ENCODE data around the gene SPTLC3. TPM values are rescaled to one million over a fixed set of nuclear protein-coding genes. Genes with fewer than 3 reads are reported as not detected.

SPTLC3 gene
- total and polyA plus RNA-seq, 2 experiments from 2014 or later = 36.3 to 47.6 TPM

DNA sequence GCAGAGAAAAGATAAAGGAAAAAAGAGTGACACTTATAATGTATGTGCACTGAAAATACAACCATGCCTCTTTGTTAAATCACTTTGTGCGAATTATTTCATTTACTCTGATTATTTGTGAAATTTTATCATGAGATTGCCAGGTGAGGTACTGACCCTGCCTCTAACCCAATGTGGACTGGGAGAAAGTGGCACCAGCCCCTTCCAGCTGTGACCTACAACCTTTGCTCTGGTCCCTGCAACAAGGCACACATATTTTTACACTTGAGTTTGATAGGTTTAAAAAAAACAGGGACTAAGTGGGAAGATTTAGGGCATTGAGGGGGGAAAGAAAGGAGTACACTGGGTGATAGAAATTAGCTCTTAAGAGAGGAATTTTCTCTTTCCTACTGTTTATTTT lies 132.0 kb downstream of the SPTLC3 start:
- no peak overlapping the region for H3K4me3 ChIP-seq
- H3K4me1 ChIP-seq (ENCODE audit: insufficient read depth) = no peaks in the 10 kb centered on the region
- no peak overlapping the region for H3K27ac ChIP-seq
- 100% methylated on average over 1 of the region's 1 CpG for WGBS (ENCODE audit: low lambda C conversion rate, missing lambda C conversion rate)
- H3K4me2 ChIP-seq = no peak overlapping the region
- no peak overlapping the region for H2AFZ ChIP-seq
- no peaks in the 10 kb centered on the region for H3K36me3 ChIP-seq (replicated peaks; ENCODE audit: insufficient read depth, low read depth)
- no peaks in the 10 kb centered on the region for H3K9me3 ChIP-seq (ENCODE audit: low read depth)
- no peaks in the 10 kb centered on the region for H3K79me2 ChIP-seq
- TF ChIP-seq, protein P1, sequence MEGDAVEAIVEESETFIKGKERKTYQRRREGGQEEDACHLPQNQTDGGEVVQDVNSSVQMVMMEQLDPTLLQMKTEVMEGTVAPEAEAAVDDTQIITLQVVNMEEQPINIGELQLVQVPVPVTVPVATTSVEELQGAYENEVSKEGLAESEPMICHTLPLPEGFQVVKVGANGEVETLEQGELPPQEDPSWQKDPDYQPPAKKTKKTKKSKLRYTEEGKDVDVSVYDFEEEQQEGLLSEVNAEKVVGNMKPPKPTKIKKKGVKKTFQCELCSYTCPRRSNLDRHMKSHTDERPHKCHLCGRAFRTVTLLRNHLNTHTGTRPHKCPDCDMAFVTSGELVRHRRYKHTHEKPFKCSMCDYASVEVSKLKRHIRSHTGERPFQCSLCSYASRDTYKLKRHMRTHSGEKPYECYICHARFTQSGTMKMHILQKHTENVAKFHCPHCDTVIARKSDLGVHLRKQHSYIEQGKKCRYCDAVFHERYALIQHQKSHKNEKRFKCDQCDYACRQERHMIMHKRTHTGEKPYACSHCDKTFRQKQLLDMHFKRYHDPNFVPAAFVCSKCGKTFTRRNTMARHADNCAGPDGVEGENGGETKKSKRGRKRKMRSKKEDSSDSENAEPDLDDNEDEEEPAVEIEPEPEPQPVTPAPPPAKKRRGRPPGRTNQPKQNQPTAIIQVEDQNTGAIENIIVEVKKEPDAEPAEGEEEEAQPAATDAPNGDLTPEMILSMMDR (IDR thresholded peaks at IDR 0.05; ENCODE audit: poor library complexity) = no peak
- TF ChIP-seq EZH2phosphoT487 (IDR thresholded peaks at IDR 0.05; ENCODE audit: low read depth, severe bottlenecking, unreplicated experiment) = no peak
- no peak for TF ChIP-seq EZH2 (IDR thresholded peaks at IDR 0.05; ENCODE audit: borderline replicate concordance)
- DNase-seq (ENCODE audit: low spot score) = no peak
- H4K20me1 ChIP-seq (ENCODE audit: insufficient read depth, poor library complexity, severe bottlenecking) = no peaks in the 10 kb centered on the region
- H3K9me2 ChIP-seq (replicated peaks; ENCODE audit: insufficient read depth) = no peaks in the 10 kb centered on the region
- no peaks in the 10 kb centered on the region for H3K27me3 ChIP-seq

DNA sequence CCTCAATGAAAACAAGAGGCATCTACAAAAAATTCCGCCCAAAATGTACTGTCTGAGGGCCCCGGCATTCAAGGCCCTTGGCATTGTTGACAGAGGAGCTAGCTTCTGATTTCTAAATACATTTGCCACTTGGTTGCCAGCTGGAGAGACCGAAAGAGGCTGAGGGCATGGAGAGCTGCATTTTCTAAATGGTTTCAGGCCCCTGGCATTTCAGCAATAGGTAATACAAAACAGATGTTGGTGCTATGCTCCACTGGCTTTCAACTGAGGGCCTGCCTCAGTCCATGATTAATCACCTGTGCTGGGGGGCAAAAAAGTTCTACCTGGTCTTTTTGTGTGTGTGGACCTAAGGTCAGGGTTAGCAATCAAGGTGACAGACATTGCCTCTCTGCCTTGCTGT lies 132.8 kb downstream of the SPTLC3 start:
- no peaks in the 10 kb centered on the region for H3K79me2 ChIP-seq

DNA sequence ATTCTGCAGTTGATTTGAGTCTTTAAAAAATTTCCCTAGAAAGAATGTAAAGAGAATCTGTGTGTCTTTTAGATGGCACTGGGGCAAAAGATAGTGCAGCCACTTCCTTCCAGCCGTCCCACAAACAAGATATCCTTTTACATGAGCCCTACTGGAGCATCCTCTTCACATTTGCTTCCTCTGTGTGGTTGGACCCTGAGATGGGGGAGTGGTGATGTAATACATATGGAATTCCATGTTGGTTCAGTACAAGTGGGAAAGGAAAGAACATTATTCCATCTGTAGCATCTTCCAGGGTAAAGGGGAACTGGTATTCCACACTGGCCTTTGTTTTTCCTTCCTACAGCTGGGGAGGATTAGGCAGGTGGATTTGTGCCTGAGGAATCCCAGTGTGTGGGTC lies 133.4 kb downstream of the SPTLC3 start:
- Histone ChIP-seq H3K36me3 (replicated peaks; ENCODE audit: insufficient read depth, low read depth) (no peaks in the 10 kb centered on the region), H3K79me2 (no peaks in the 10 kb centered on the region), H4K20me1 (ENCODE audit: insufficient read depth, poor library complexity, severe bottlenecking) (no peaks in the 10 kb centered on the region), H2AFZ (no peak overlapping the region), H3K4me2 (no peak overlapping the region), H3K27me3 (no peaks in the 10 kb centered on the region), H3K4me3 (no peak overlapping the region), H3K9me2 (replicated peaks; ENCODE audit: insufficient read depth) (no peaks in the 10 kb centered on the region), H3K4me1 (ENCODE audit: insufficient read depth) (no peaks in the 10 kb centered on the region), H3K9me3 (ENCODE audit: low read depth) (no peaks in the 10 kb centered on the region), H3K27ac (no peak overlapping the region)
- WGBS (ENCODE audit: low lambda C conversion rate, missing lambda C conversion rate) = 80% methylated on average over 1 of the region's 1 CpG
- TF ChIP-seq, protein P1 (IDR thresholded peaks at IDR 0.05; ENCODE audit: poor library complexity) = no peak
- no peak for TF ChIP-seq EZH2phosphoT487 (IDR thresholded peaks at IDR 0.05; ENCODE audit: low read depth, severe bottlenecking, unreplicated experiment)
- no peak for TF ChIP-seq EZH2 (IDR thresholded peaks at IDR 0.05; ENCODE audit: borderline replicate concordance)
- no peak for DNase-seq (ENCODE audit: low spot score)

More for the DNA sequence above, 132.8 kb downstream of the SPTLC3 start:
- Histone ChIP-seq H3K27ac (no peak overlapping the region), H3K36me3 (replicated peaks; ENCODE audit: insufficient read depth, low read depth) (no peaks in the 10 kb centered on the region), H3K9me2 (replicated peaks; ENCODE audit: insufficient read depth) (no peaks in the 10 kb centered on the region), H4K20me1 (ENCODE audit: insufficient read depth, poor library complexity, severe bottlenecking) (no peaks in the 10 kb centered on the region), H3K4me3 (no peak overlapping the region), H3K27me3 (no peaks in the 10 kb centered on the region), H2AFZ (no peak overlapping the region), H3K9me3 (ENCODE audit: low read depth) (no peaks in the 10 kb centered on the region), H3K4me1 (ENCODE audit: insufficient read depth) (no peaks in the 10 kb centered on the region), H3K4me2 (no peak overlapping the region)
- TF ChIP-seq, protein P1 (IDR thresholded peaks at IDR 0.05; ENCODE audit: poor library complexity) = no peak
- TF ChIP-seq EZH2phosphoT487 (IDR thresholded peaks at IDR 0.05; ENCODE audit: low read depth, severe bottlenecking, unreplicated experiment) (no peak), EZH2 (IDR thresholded peaks at IDR 0.05; ENCODE audit: borderline replicate concordance) (no peak)
- WGBS (ENCODE audit: low lambda C conversion rate, missing lambda C conversion rate) = 75% methylated on average over 3 of the region's 3 CpGs
- no peak for DNase-seq (ENCODE audit: low spot score)
